ENCODE measurements around the gene BMPR2. TPM values are rescaled to one million over a fixed set of nuclear protein-coding genes. Genes with fewer than 3 reads are reported as not detected.

BMPR2 gene
- 3.7 and 4.7 TPM in 2 replicates for total RNA-seq (2014; rRNA removed; shearing (Covaris generic))

GRCh38 chr2:202375609-202376408, at the start of gene BMPR2:
Gene BMPR2, plus strand, starts transcription at chr2:202376327. Its CDS starts 1,148 bp downstream, at chr2:202377475.

Small RNA genes within 50 kb of the gene (small RNA-seq; reads per million reads assigned to genes)
- not detected for gene MTND4LP17
- not detected for gene RN7SL753P

Other genes starting within 250 kb of the BMPR2 start
- 102 and 113 TPM in 2 replicates for gene SUMO1, start 137.7 kb upstream of the BMPR2 start, total RNA-seq (2014; rRNA removed; shearing (Covaris generic))
- gene NOP58, start 110.6 kb upstream of the BMPR2 start, total RNA-seq (2014; rRNA removed; shearing (Covaris generic)) = 104 and 125 TPM in 2 replicates

Measured in A375 (cell line).